ENCODE data around the gene LIPF. TPM values are rescaled to one million over a fixed set of nuclear protein-coding genes. Genes with fewer than 3 reads are reported as not detected.

The LIPF gene, protein sequence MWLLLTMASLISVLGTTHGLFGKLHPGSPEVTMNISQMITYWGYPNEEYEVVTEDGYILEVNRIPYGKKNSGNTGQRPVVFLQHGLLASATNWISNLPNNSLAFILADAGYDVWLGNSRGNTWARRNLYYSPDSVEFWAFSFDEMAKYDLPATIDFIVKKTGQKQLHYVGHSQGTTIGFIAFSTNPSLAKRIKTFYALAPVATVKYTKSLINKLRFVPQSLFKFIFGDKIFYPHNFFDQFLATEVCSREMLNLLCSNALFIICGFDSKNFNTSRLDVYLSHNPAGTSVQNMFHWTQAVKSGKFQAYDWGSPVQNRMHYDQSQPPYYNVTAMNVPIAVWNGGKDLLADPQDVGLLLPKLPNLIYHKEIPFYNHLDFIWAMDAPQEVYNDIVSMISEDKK
- not detected in 2 replicates for total RNA-seq

DNA sequence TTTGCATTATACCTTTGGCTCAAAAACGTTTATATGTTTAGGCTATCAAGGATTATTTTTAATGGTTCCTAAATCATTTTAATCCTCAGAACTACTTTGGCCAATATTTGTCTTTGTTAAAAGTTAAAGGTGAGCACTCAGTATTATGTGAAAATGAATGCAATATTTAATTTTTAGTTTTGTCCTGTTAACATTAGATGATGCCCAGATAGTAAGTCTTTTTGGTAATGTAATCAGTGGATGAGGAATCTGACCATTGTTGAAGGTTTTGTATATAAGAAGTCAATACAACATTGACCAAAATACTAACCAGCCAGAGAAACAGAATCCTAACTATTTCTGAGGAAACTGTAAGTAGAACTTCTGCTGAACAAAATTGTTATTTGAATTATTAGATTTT is at the start of gene LIPF:
Gene LIPF (plus strand): TSS at position 301 of the 400 bp plus-strand sequence. CDS start 2,856 bp downstream, outside the sequence.

DNA sequence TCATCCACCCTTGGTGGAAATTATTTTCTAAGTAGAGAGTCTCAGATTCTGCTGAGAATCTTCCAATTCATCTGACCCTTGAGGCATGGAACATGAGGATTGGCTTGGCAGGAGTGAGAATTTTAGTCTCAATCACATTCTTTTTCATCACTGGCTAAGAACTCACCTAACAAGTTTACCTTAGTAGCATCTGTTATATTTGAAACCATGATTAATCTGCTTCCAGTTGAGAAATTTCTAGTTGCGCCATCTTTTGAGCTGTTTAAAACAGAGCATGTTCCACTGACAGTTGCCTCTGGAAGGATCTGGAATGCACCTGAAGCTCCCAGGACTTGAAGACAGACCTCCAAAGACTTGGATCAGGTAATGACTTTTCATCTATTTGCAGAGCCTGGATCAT is 41.7 kb downstream of the LIPF start, which contains the start of gene LIPK:
Gene LIPK (plus strand): TSS at position 292 of the 400 bp plus-strand sequence. CDS start 18,295 bp downstream, outside the sequence.

Other genes with a start within 250 kb of the LIPF start
- gene RNLS, start 81.1 kb upstream of the LIPF start, total RNA-seq = 1.5 and 3.6 TPM in 2 replicates
- under 0.01 TPM in 1 of 2 replicates, not detected in the other for gene LIPJ, start 77.7 kb upstream of the LIPF start, total RNA-seq
- gene LIPK, start 41.8 kb downstream of the LIPF start, total RNA-seq = not detected in 2 replicates
- not detected in 2 replicates for gene LIPN, start 95.6 kb downstream of the LIPF start, total RNA-seq
- not detected in 2 replicates for gene LIPM, start 138.3 kb downstream of the LIPF start, total RNA-seq
- gene ANKRD22, start 187.4 kb downstream of the LIPF start, total RNA-seq = not detected in 2 replicates
- gene STAMBPL1, start 215.8 kb downstream of the LIPF start, total RNA-seq = 0.81 and 3.2 TPM in 2 replicates

All from endothelial cell of coronary artery (primary cell).